IPS DF 6.9 (cell line): ENCODE data around the gene RNU5B-1.
"Not testable (repeated sequence)": the region's sequence is repeated elsewhere in the genome, so short reads cannot be mapped to it uniquely, and the experiment has no call there.

Experiments
- DNase-seq: peaks from one replicate; pipeline ENCODE4 v3.0.0-alpha.2; 2013; ENCODE audit warnings: low read depth, low spot score
- H3K27ac ChIP-seq: one replicate; pipeline ENCODE4 v1.5.1; 2013; ENCODE audit warnings: low read length, control low read depth
- H3K27me3 ChIP-seq: 2 replicates; pipeline ENCODE4 v1.6.1; 2013; ENCODE audit warnings: mild to moderate bottlenecking, low read length; ENCODE audit not compliant: control insufficient read depth, insufficient read depth
- H3K36me3 ChIP-seq: 2 replicates; pipeline ENCODE4 v1.6.1; 2013; ENCODE audit warnings: low read length; ENCODE audit not compliant: control insufficient read depth, insufficient read depth
- H3K4me1 ChIP-seq: 2 replicates; pipeline ENCODE4 v1.6.1; 2013; ENCODE audit warnings: low read length; ENCODE audit not compliant: control insufficient read depth, insufficient read depth
- H3K4me3 ChIP-seq: 2 replicates; pipeline ENCODE4 v1.5.1; 2013; ENCODE audit warnings: mild to moderate bottlenecking, low read length
- H3K9me3 ChIP-seq: 2 replicates; pipeline ENCODE4 v1.6.1; 2013; ENCODE audit warnings: low read length, inconsistent platforms; ENCODE audit not compliant: control insufficient read depth, insufficient read depth
- WGBS: extraction: QIAGEN DNeasy Blood & Tissue Kit; methylation state at CpG from one replicate; pipeline ENCODE4 v1.1.7; 2013; ENCODE audit warnings: mixed read lengths, missing lambda C conversion rate; ENCODE audit not compliant: insufficient read length, insufficient coverage; 5-methylcytosine and 5-hydroxymethylcytosine counted together

RNU5B-1 gene

DNA sequence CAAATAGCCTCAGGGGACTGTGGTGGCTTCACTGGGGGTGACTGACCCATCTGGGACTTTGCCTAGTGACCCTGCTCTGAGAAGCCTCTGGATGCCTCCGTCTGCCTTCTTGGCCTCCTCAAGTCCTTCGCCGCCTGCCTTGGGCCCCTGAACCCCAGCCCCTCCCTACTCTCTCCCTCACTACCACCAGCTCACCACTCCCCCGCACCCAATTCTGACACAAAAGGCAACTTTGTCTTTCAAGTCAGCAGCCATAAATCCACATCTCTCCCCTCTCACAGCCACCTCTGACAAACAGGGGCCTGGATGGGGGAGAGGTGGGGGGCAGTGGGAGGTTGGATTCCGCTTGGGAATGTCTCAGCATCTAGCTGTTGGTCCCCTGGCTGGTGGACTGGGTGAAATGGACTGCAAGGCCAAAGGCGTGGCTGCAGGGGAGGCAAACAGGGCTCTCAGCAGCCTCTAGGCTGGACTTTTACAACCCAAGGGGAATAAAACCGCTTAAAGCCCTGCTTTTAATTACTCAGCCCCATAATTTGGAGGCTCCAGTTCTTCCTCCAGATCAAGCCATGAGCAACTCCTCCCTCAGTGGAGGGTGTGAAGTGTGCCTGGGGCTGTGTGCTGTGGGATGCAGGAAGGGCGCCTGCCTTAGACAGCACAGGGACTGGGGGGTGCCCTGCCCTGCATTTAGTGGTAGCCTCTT lies 39.9 kb downstream of the RNU5B-1 start:
- Histone ChIP-seq H3K4me1 (peaks cover 1% of the 10 kb centered on the region), H3K4me3 (no peak overlapping the region), H3K27me3 (no peaks in the 10 kb centered on the region), H3K27ac (no peak overlapping the region), H3K9me3 (no peaks in the 10 kb centered on the region), H3K36me3 (no peaks in the 10 kb centered on the region)
- no CpG with 5 or more reads among the region's 8 CpGs for WGBS
- DNase-seq = no peak

DNA sequence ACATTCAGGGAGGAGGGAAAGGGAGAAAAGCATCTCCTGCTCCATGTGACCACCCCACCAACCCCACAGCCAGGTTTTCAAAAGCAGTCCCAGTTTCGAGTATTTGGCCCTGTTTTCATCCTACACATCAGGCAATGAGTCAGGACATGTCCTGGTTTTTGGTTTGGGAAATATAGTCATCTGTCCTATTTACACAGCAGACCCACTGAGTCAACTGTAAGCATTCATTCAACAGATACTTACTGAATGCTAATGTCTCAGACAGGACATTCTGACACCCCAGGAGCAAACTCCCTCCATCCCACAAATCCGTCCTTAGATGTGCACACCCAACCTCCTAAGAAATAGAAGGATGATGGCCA lies 40.4 kb downstream of the RNU5B-1 start:
- DNase-seq = no peak
- no peak overlapping the region for H3K27ac ChIP-seq
- H3K36me3 ChIP-seq = no peaks in the 10 kb centered on the region
- no peaks in the 10 kb centered on the region for H3K9me3 ChIP-seq
- H3K4me1 ChIP-seq = peaks cover 1% of the 10 kb centered on the region; the same call in 1 of the 2 replicates
- H3K27me3 ChIP-seq = no peaks in the 10 kb centered on the region
- no peak overlapping the region for H3K4me3 ChIP-seq
- no CpG with 5 or more reads among the region's 2 CpGs for WGBS

DNA sequence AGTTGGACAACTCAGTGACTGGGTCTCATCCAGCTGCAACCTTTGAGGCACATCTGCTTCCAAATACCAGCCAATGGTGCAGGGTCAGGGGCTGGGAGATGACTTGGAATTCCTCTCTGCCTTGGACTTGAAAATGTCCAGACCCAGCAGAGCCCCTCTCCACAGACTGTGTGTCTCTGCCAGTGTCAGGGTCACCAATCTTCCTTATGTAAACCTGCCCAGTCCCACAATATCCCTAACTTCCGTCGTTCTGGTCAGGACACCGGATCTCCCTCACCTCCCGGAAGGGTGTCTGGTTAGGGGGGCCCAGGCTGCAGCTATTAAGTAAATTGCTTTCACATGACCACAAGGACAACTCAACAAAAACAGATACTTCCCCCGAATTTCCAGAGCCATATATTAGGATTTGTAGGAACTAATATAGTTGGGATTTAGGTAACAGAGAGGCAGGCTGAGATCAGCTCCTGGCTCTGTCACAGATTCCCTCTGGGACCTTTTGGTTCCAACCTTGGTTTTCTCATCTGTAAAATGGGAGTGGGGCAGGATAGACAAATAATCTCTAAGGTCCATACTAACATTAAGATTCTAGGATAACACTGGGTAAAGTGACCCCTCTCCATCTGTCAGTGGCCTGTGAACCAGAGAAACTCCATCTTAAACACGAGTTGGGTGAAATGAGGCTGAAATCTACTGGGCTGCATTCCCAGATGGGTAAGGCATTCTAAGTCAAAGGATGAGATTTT lies 42.5 kb downstream of the RNU5B-1 start:
- no peaks in the 10 kb centered on the region for H3K36me3 ChIP-seq

DNA sequence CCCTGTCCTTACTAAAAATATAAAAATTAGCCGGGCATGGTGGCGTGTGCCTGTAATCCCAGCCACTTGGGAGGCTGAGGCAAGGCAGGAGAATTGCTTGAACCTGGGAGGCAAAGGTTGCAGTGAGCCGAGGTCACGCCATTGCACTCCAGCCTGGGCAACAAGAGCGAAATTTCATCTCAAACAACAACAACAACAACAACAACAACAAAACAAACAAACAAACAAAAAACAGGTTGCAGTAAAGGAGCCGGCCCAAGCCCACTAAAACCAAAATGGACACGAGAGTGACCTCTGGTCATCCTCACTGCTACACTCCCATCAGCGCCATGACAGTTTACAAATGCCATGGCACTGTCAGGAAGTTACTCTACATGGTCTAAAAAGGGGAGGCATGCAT lies 43.3 kb downstream of the RNU5B-1 start:
- not testable (repeated sequence) for DNase-seq, H3K4me1 ChIP-seq, H3K4me3 ChIP-seq, H3K36me3 ChIP-seq, H3K27ac ChIP-seq, H3K9me3 ChIP-seq, H3K27me3 ChIP-seq
- no CpG with 5 or more reads among the region's 8 CpGs for WGBS

More for the DNA sequence above, 42.5 kb downstream of the RNU5B-1 start:
- no peak overlapping the region for H3K27ac ChIP-seq
- DNase-seq = no peak
- H3K4me1 ChIP-seq = no peaks in the 10 kb centered on the region
- no peaks in the 10 kb centered on the region for H3K27me3 ChIP-seq
- WGBS = no CpG with 5 or more reads among the region's 6 CpGs
- no peaks in the 10 kb centered on the region for H3K9me3 ChIP-seq
- H3K4me3 ChIP-seq = no peak overlapping the region

DNA sequence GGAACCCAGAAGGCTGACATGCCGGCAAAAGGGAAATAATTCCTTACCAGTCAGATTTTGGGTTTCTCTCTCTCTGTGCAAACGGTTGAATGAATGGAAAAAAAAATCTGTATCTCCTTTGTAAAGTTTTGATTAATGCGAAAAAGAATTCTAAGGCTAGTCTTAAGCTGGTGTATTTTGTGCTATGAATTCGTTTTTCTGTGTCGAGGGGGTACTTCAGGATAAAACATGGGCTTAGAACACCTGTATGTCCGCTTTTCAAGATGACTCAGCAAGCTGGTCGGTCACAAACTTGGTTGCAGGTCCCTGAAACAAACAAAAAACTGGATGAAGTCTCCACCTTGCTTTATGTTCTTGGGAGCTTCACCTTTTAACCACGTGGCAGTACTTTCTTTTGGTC lies 44.9 kb downstream of the RNU5B-1 start:
- Histone ChIP-seq H3K27me3 (no peaks in the 10 kb centered on the region), H3K4me1 (no peaks in the 10 kb centered on the region), H3K27ac (no peak overlapping the region), H3K4me3 (no peak overlapping the region), H3K9me3 (no peaks in the 10 kb centered on the region), H3K36me3 (no peaks in the 10 kb centered on the region)
- DNase-seq = no peak
- no CpG with 5 or more reads among the region's 8 CpGs for WGBS

DNA sequence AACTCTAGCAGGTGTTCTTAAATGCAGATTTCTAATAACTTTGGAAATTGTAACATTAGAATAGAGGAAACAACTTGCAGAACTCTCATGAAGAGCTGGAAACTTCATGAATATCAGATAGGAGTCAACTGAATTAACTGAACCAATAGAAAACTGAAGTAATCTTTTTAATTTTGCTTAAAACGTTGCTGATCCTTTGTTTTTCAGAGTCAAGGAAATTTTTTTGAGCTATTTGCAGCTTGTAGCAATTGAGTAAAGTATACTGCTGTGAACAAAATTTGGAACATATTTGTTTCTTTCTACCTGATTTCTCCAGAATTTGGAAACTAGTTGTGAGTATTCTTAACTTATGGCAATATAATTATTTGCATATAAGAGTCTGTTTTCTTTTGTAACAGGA lies 47.5 kb downstream of the RNU5B-1 start:
- not testable (repeated sequence) for DNase-seq, H3K4me3 ChIP-seq, H3K27me3 ChIP-seq, H3K27ac ChIP-seq, H3K36me3 ChIP-seq, H3K4me1 ChIP-seq, H3K9me3 ChIP-seq
- WGBS = no CpG with 5 or more reads among the region's 1 CpG
